HG03354 (cell line): ENCODE results near the gene ATG12.
"Not testable (repeated sequence)": the region's sequence is repeated elsewhere in the genome, so short reads cannot be mapped to it uniquely, and the experiment has no call there.

Experiments used
- ATAC-seq: cut with Tn5 transposase; IDR thresholded peaks from one replicate; pipeline ENCODE4 v1.9.1; 2021; ENCODE audit warnings: mild to moderate bottlenecking; ENCODE audit not compliant: unreplicated experiment, poor library complexity, severe bottlenecking

Gene ATG12

GRCh38 chr5:115841382-115842088, at the start of gene ATG12, which contains the start of gene AP3S1:
TSS of gene ATG12 (minus strand) at chr5:115841565. CDS start at chr5:115841552, 13 bp downstream.
TSS of gene AP3S1 (plus strand) at chr5:115841935. CDS start at chr5:115842038, 103 bp downstream.
- peak; percentile 87 for ATAC-seq

- no peak for ATAC-seq
Measured at GRCh38 chr5:115888027-115888426, 46.7 kb upstream of the ATG12 start.

GRCh38 chr5:115885208-115885607, 43.8 kb upstream of the ATG12 start:
- not testable (repeated sequence) for ATAC-seq

- ATAC-seq: no peak
Measured at GRCh38 chr5:115884704-115885103, 43.3 kb upstream of the ATG12 start.

- ATAC-seq: not testable (repeated sequence)
Measured at GRCh38 chr5:115882434-115882833, 41.1 kb upstream of the ATG12 start.

- not testable (repeated sequence) for ATAC-seq
Measured at GRCh38 chr5:115877342-115877741, 36.0 kb upstream of the ATG12 start.

GRCh38 chr5:115875447-115875846, 34.1 kb upstream of the ATG12 start:
- no peak for ATAC-seq

GRCh38 chr5:115873392-115873791, 32.0 kb upstream of the ATG12 start:
- no peak for ATAC-seq

- ATAC-seq: no peak
Measured at GRCh38 chr5:115872447-115872846, 31.1 kb upstream of the ATG12 start.

- ATAC-seq: no peak
Measured at GRCh38 chr5:115869256-115869795, 28.0 kb upstream of the ATG12 start.

- ATAC-seq: no peak
Measured at GRCh38 chr5:115859378-115859777, 18.0 kb upstream of the ATG12 start.

- no peak for ATAC-seq
Measured at GRCh38 chr5:115858396-115858795, 17.0 kb upstream of the ATG12 start.

GRCh38 chr5:115857626-115858349, 16.4 kb upstream of the ATG12 start:
- ATAC-seq: no peak

GRCh38 chr5:115857057-115857479, 15.7 kb upstream of the ATG12 start:
- no peak for ATAC-seq

GRCh38 chr5:115855959-115856358, 14.6 kb upstream of the ATG12 start:
- no peak for ATAC-seq

- no peak for ATAC-seq
Measured at GRCh38 chr5:115854139-115854538, 12.8 kb upstream of the ATG12 start.

GRCh38 chr5:115850744-115851416, 9.5 kb upstream of the ATG12 start:
- no peak for ATAC-seq

GRCh38 chr5:115849258-115849798, 8.0 kb upstream of the ATG12 start:
- ATAC-seq: no peak

- no peak for ATAC-seq
Measured at GRCh38 chr5:115847290-115847689, 5.9 kb upstream of the ATG12 start.

GRCh38 chr5:115844321-115844817, 3.0 kb upstream of the ATG12 start:
- ATAC-seq: no peak
